ENCODE data around the gene C19orf33.
"Not testable (repeated sequence)": the region's sequence is repeated elsewhere in the genome, so short reads cannot be mapped to it uniquely, and the experiment has no call there.

DNA sequence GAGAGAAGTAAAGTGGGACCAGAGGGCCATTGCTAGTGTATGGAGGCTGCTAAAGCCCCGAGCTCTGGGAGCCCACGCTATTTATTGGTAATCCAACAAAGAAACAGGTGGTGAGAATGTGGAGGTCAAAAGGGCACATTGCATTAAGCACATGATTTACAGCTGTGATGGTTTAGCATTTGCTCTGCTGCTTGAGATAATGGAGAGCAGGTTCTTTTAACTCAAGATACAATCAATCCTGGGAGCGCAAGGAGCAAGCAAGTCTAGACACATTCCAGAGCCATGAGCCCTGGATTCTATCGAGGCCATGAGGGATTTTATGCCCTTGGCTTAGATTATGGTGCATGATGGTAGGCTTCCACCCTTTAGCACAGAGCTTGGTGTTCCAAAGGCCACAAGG lies 35.0 kb downstream of the C19orf33 start:
- not testable (repeated sequence) for TF ChIP-seq POLR2A, POLR2AphosphoS5 (IDR thresholded peaks at IDR 0.05)
- TF ChIP-seq, protein P1, sequence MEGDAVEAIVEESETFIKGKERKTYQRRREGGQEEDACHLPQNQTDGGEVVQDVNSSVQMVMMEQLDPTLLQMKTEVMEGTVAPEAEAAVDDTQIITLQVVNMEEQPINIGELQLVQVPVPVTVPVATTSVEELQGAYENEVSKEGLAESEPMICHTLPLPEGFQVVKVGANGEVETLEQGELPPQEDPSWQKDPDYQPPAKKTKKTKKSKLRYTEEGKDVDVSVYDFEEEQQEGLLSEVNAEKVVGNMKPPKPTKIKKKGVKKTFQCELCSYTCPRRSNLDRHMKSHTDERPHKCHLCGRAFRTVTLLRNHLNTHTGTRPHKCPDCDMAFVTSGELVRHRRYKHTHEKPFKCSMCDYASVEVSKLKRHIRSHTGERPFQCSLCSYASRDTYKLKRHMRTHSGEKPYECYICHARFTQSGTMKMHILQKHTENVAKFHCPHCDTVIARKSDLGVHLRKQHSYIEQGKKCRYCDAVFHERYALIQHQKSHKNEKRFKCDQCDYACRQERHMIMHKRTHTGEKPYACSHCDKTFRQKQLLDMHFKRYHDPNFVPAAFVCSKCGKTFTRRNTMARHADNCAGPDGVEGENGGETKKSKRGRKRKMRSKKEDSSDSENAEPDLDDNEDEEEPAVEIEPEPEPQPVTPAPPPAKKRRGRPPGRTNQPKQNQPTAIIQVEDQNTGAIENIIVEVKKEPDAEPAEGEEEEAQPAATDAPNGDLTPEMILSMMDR (IDR thresholded peaks at IDR 0.05 in 8 of 11, conservative IDR thresholded peaks at IDR 0.05 in 3 of 11): not testable (repeated sequence)

Data from spleen (tissue), 7 donors.